Effector CD4-positive, alpha-beta T cell (primary cell): ENCODE data around the gene ELOVL3.
A peak's percentile ranks its signal among the peaks of the same experiment; 100 is the strongest.
"Not testable (repeated sequence)": the region's sequence is repeated elsewhere in the genome, so short reads cannot be mapped to it uniquely, and the experiment has no call there.

Experiments used
- DNase-seq: peaks from one replicate; pipeline ENCODE4 v3.0.0-alpha.2; 2020

ELOVL3 gene

DNA sequence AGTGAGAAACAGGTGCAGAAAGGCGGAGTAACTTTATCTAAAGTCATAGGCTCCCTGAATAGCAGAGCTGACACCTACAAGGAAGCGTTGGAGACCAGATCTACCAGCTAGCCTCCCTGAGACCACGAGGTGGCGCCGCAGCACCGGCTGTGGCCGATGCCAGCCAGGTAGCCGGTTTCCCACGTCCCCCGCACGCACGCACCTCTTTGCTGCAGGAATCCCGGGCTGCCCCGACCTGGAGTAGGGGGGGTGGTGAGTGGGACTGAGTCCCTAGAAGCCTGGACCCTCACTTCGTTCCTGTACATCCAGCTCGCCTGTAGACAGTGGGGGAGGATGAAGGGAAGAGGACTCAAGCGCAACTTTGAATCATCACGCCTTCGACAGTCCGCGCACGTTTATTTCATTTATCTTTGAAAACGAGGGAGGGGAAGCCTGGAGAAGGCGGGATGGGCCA lies 3.7 kb downstream of the ELOVL3 start:
- peak; percentile 85 for DNase-seq

- no peak for DNase-seq
Measured at GRCh38 chr10:102230264-102230860, 4.3 kb downstream of the ELOVL3 start.

DNA sequence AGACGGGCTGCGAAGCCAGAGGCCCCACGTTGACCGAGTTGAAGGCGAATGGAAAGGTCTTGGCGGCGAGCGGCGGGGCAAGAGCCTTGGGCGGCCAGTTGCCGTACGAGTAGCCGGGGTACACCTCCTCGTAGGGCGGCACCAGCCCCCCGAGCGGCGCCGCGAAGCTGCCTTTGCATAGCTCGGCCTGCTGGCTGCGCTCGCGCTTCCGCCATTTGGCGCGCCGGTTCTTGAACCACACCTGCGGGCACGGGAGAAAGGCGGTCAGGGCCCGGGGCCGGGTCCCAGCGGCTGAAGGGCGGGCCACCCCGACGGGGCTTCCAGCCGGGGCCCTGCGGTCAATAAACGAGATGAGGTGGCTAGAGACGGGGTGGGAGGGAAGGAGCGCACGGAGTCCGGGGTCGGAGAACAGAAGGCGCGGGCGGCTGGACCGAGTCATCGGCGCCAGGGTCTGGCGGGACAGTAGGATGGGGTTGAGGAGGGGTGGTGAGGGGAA lies 4.8 kb downstream of the ELOVL3 start:
- DNase-seq = peak; percentile 29

DNA sequence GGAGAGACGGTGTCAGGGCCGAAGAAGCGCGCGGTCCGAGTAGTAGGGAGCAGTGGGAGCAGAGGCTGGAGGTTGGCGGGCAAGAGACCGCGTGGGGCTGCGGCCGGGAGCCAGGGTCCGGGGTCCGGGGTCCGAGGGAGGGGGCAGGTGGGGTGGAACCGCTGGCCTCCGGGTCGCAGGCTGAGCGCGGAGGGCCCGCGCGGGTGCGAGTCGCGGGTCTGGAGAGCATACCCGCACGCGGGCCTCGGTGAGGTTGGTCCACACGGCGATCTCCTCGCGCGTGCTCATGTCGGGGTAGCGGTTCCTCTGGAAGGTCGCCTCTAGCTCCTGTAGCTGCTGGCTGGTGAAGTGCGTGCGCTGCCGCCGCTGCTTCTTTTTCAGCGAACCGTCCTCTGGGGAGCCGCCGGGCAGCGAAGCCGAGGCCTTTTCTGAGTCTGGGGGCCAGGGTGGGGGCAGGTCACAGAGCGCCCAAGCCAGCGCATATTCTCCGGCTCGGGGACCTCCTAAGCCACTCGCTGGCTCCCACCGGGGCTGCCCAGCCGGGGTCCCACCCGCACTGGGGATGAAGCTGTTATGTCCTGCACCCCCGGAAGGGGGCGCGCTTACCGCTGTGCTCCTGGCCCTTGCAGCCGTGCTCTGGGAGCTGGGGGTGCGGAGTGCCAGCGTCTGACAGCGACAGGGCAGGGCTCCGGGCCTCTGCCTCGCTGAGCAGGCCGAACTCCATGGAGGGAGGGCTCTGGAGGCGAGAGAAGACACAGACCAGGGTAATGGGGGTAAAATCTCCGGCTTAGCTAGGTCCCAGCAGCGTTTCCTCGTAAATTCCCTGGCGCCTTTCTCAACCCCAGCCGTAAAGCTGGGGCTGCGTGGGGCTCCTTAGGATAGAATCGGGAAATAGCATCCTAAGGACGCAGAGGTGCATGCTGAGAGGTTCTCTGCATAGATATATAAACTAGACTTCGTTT lies 5.5 kb downstream of the ELOVL3 start:
- peak; percentile 57 for DNase-seq

DNA sequence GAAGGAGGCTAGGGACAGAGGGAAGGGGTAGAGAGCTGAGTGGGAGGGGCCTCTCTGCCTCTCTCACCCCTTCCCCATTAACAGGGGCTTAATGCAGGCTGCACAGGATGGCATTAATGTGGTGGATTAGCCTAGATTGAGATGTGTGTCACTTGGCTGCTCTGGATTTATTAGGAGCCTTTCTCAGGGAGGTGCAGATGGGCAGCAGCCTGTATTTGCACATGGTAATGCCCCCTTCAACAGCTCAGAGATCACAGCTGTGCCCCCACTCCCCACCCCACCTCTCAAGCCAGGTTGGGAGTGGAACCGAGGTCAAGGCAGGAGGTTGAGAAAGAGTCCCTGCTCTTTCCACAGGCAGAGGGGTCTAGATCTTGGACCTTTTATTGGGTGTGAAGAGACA lies 7.9 kb downstream of the ELOVL3 start:
- DNase-seq = no peak

DNA sequence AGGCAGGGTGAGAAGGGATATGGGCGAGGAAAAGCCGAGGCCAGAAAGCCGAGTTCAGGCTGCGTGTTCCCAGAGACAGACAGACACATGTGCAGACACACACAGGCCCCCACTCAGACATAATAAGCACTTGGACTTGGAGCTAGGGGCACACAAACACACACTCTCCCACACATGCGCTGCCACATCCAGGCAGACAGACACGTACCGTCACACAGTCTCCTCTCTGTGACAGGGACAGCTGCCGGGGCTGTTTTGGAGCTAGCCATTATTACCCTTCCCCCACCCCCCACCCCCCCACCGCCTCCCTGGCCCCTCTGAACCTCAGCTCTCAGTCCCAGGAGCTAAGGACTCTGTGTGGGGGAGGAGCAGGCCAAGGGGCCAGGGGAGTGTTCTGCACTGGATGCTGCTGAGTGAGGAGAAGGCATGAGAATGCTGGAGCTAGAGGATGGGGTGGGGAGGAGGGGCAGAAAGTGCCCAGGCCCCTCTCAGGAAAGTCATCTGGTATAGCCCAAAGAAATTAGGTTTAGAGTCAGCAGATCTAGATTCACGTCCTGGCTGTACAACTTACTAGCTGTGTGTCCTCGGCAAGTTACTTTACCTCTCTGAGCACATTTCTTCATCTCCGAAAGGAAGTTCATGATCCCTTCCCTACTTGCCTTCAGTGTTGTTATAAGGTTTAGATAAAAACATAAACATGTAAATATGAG lies 8.9 kb downstream of the ELOVL3 start:
- DNase-seq = no peak

DNA sequence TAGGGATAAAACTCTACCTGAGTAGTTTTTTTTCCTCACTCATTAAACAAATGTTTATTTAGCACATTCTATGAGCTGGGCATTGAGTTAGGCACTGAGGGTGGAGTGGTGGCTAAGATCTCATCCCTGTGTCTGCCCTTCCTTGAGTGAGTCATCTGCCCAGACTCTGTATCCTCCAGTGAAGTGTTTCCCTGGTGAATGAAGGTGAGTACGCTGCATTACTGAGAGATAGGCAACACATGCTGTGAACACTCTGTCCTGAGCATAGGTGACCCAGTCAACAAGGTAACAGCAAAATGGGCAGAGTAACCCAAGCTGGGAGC lies 9.5 kb downstream of the ELOVL3 start:
- no peak for DNase-seq

DNA sequence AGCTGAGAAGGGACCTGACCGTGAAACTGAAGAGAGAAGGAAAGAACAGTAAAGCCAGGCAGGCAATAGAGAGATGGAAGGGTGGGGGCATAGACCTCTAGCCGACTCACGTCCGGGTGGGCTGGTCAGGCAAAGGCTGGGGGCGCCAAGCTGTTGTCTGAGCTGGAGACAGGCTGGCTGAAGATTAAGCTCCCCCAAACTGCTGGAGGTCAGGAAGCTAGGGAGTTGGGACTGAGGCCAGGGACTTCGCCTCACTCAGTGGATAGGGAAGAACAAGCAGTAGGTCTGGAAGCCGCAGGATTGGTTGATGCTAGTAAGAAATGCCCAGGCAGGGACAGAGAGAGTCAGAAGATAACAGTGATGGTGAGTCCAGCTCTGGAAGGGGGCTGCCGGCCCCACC lies 9.9 kb downstream of the ELOVL3 start:
- no peak for DNase-seq

GRCh38 chr10:102237711-102238252 lies 11.7 kb downstream of the ELOVL3 start:
- DNase-seq = no peak

GRCh38 chr10:102240467-102241031 lies 14.4 kb downstream of the ELOVL3 start:
- DNase-seq = no peak

DNA sequence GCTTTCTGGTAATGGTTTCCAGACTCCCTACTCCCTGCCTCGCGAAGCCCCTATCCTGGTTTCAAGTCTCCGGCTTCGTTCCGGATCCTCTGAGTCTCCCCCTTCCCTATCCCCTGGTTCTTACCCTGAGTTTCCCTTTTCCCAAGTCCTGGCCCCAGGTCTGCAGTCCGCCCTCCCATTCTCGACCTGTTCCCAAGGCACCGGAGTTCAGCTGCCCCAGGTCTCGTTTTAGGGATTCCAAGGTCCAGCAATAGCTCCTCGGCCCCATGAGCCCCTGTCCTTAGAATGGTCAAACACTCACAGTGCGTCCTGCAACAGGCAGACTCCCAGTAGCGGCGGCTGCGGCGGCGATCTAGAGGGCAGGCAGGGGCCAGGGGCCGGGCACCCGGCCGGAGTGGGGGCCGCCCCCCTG lies 14.9 kb downstream of the ELOVL3 start:
- no peak for DNase-seq

DNA sequence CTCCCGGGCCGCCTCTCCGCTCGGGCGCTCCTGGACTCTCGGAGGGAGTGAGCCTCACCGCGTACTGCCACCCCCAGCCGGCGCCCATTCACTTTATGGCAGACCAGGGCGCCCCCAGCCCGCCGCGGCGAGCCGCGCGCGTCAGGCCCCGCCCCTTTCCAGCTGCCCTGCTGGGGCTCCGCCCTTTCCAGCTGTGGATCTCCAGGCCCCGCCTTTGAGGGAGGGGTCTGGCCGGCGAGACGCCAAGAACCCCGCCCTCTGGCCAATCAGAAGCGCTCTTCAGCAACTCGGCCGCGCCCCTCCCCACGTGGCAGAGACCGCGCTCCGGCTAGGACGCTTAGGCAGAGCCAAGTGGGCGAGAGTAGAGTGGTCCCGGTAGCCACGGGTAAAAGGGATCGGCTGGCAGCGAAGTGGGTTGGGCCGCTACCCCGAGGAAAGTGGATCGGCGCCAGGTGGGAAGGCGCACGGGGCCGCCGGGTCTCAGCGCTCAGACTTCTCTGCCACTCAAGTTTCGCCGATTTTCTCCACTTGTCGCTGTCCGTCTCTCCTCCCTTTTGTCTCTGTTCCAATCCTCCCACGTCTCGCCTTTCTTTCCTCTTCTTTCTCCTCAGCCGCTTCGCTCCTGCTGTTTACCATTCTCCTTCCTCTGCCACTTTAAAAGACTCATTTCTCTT lies 15.5 kb downstream of the ELOVL3 start, which contains the start of gene PITX3:
PITX3 (minus strand) TSS at position 69 of the 674 bp plus-strand sequence. CDS start 9,432 bp downstream, outside the sequence.
- peak; percentile 84 for DNase-seq

GRCh38 chr10:102242118-102242485 lies 16.0 kb downstream of the ELOVL3 start:
- DNase-seq = no peak

- DNase-seq = no peak
Measured at GRCh38 chr10:102243309-102243708, 17.2 kb downstream of the ELOVL3 start.

DNA sequence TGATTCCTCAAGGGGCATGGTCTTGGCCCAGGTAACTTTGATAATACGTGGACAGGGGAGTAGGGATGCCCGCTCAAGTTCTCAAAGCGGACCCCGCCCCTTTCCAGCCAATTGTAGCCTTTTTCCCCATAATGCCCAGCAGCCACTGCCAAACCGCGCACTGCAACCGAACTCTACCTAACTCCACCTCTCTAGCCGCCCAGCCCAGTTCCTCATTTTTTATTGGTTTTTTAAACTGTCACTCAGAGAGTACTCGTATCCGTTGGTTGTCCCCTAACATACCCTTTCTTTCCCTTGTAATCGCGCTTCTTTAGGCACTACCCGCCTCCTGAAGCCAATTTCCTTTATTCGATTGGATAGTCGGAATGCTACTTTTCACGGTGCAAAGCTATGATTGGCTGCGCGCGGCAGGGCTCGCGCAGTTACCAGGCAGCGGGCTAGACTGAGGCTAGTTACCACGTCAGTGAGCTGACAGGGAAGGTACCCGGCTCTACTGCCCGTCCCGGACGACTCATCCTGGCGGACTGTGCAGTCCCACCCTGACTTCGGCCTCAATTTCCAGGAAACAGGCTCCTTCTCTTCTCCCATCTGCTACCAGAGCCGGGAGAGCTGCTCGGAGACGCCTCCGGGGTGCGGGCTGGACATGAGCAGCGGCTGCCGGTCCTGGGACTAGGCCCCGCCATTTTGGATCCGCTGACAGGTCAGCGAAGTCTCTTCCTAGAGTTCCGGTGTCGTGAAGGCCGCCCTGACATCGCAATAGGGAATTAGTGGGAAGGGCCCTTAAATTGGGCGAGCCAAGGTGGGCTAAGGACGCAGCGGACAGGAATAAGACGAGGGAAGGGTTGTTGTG lies 19.2 kb downstream of the ELOVL3 start, which contains the start of gene GBF1:
GBF1 (plus strand) TSS at position 451 of the 850 bp plus-strand sequence. CDS start 13,407 bp downstream, outside the sequence.
- DNase-seq = peak; percentile 85

GRCh38 chr10:102245932-102246251 lies 19.8 kb downstream of the ELOVL3 start:
- DNase-seq = no peak

GRCh38 chr10:102246261-102246660 lies 20.2 kb downstream of the ELOVL3 start:
- DNase-seq = no peak

- no peak for DNase-seq
Measured at GRCh38 chr10:102247734-102248133, 21.6 kb downstream of the ELOVL3 start.

GRCh38 chr10:102252508-102252907 lies 26.4 kb downstream of the ELOVL3 start:
- DNase-seq = not testable (repeated sequence)

- no peak for DNase-seq
Measured at GRCh38 chr10:102254426-102254825, 28.3 kb downstream of the ELOVL3 start.

DNA sequence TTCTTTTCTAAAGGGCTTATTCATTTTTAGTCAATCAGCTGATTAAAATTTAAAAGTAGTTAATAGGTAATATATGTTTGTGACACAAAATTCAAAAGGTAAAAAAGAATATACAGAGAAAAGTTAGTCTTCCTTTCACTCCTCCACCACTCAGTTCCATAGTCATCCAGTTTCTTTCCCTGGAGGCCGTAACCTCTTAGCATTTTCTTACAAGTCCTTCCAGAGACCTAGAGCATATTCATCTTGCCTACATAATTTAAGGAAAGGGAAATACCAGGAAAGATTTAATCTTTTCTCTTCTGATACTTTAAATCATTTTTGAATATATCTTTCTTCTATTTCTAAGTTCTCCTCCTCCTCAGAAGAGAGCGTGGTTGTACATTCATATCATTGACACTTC lies 29.3 kb downstream of the ELOVL3 start:
- no peak for DNase-seq
